H1 (cell line): ENCODE measurements around the gene RESP18. TPM values are rescaled to one million over a fixed set of nuclear protein-coding genes. Genes with fewer than 3 reads are reported as not detected.

Experiments used
- CTCF ChIA-PET: fragments of 300-600 bp; sonication (Branson Sonifier 250); formaldehyde crosslinking; loops from one replicate; lab custom pipeline; 2021; ENCODE audit not compliant: partially characterized antibody; lab: Charles Lee
- POLR2A ChIA-PET: fragments of 300-600 bp; sonication (Branson Sonifier 250); formaldehyde crosslinking; loops from one replicate; lab custom pipeline; 2021; ENCODE audit warnings: inconsistent platforms; ENCODE audit not compliant: partially characterized antibody; lab: Charles Lee
- DNase-seq, 2 experiments: peaks; one replicate each; pipeline versions ENCODE4 v3.0.0 to v3.0.0-alpha.2; 2010 to 2022; ENCODE audit warnings: low spot score in 2 of 2, low read depth in 1 of 2, mixed read lengths in 1 of 2
- FAIRE-seq: peaks from 2 replicates; lab custom pipeline; 2011; peaks lifted over from hg19 to GRCh38; lab: Jason Lieb, UNC
- H2AFZ ChIP-seq: 2 replicates; pipeline ENCODE4 v1.8.1; 2012; ENCODE audit warnings: low read length, inconsistent platforms
- H2AK5ac ChIP-seq: 2 replicates; pipeline ENCODE4 v1.6.1; 2013; ENCODE audit warnings: low read depth, low read length
- H2BK120ac ChIP-seq: replicated peaks from 2 replicates; pipeline ENCODE3; 2013; ENCODE audit warnings: low read depth, low read length, inconsistent platforms
- H2BK12ac ChIP-seq: 2 replicates; pipeline ENCODE4 v1.6.1; 2013; ENCODE audit warnings: low read depth, low read length
- H2BK15ac ChIP-seq: 2 replicates; pipeline ENCODE4 v1.6.1; 2013; ENCODE audit warnings: low read length
- H2BK20ac ChIP-seq: 2 replicates; pipeline ENCODE4 v1.6.1; 2013; ENCODE audit warnings: low read length
- H2BK5ac ChIP-seq: 2 replicates; pipeline ENCODE4 v1.6.1; 2013; ENCODE audit warnings: low read depth, low read length
- H3K14ac ChIP-seq: 2 replicates; pipeline ENCODE4 v1.6.1; 2013; ENCODE audit warnings: inconsistent platforms; ENCODE audit not compliant: insufficient read length
- H3K18ac ChIP-seq: 2 replicates; pipeline ENCODE4 v1.6.1; 2013; ENCODE audit warnings: low read length; ENCODE audit errors: extremely low read depth
- H3K23ac ChIP-seq: 2 replicates; pipeline ENCODE4 v1.6.1; 2013; ENCODE audit warnings: inconsistent platforms; ENCODE audit not compliant: insufficient read length
- H3K23me2 ChIP-seq: 2 replicates; pipeline ENCODE4 v1.6.1; 2013; ENCODE audit warnings: low read depth, low read length
- H3K27ac ChIP-seq: 2 replicates; pipeline ENCODE4 v1.6.1; 2011; ENCODE audit warnings: low read depth, low read length, inconsistent platforms
- H3K27me3 ChIP-seq, 4 experiments: replicated peaks in 1 of 4; 1 replicate in 1 of 4; 2 replicates in 3 of 4; pipeline versions ENCODE4 v1.6.1 to v1.8.1; 2011 to 2013; ENCODE audit warnings: low read length in 3 of 4, mild to moderate bottlenecking in 3 of 4, inconsistent platforms in 2 of 4, mixed read lengths in 2 of 4, moderate library complexity in 1 of 4; ENCODE audit not compliant: control insufficient read depth in 3 of 4, insufficient read depth in 3 of 4; ENCODE audit errors: extremely low read depth in 1 of 4
- H3K36me3 ChIP-seq, 4 experiments: 2 replicates each; pipeline versions ENCODE4 v1.6.1 to v1.8.1; 2011 to 2013; ENCODE audit warnings: mild to moderate bottlenecking in 4 of 4, low read length in 3 of 4, moderate library complexity in 2 of 4, control low read depth in 1 of 4, inconsistent platforms in 1 of 4; ENCODE audit not compliant: insufficient read depth in 4 of 4, control insufficient read depth in 2 of 4
- H3K4ac ChIP-seq: replicated peaks from 2 replicates; pipeline ENCODE3; 2013; ENCODE audit warnings: low read length, low read depth, mixed read lengths, inconsistent platforms; ENCODE audit not compliant: insufficient read length
- H3K4me1 ChIP-seq, 4 experiments: replicated peaks in 1 of 4; 1 replicate in 1 of 4; 2 replicates in 3 of 4; pipeline versions ENCODE4 v1.6.1 to v1.8.1; 2011 to 2013; ENCODE audit warnings: low read length in 3 of 4, inconsistent platforms in 2 of 4, mixed read lengths in 1 of 4; ENCODE audit not compliant: insufficient read depth in 4 of 4, control insufficient read depth in 3 of 4
- H3K4me2 ChIP-seq, 2 experiments: 2 replicates each; pipeline versions ENCODE4 v1.6.1 to v1.8.1; 2011 to 2013; ENCODE audit warnings: low read depth in 2 of 2, low read length in 2 of 2, control low read depth in 1 of 2, inconsistent platforms in 1 of 2, mild to moderate bottlenecking in 1 of 2; ENCODE audit not compliant: insufficient read depth in 1 of 2
- H3K4me3 ChIP-seq, 4 experiments: fragments of 200-600, 300-600 bp in 1 of 4; sonication (generic), shearing (Covaris generic), sonication (Bioruptor Twin) in 1 of 4; 2 replicates each; pipeline versions ENCODE4 v1.5.1 to v1.8.1; 2011 to 2016; ENCODE audit warnings: low read length in 4 of 4, low read depth in 3 of 4, control low read depth in 2 of 4, inconsistent platforms in 2 of 4, mild to moderate bottlenecking in 2 of 4, mixed read lengths in 1 of 4, moderate library complexity in 1 of 4; ENCODE audit not compliant: insufficient read depth in 2 of 4; ENCODE audit errors: extremely low read depth in 1 of 4
- H3K56ac ChIP-seq: replicated peaks from 2 replicates; pipeline ENCODE3; 2013; ENCODE audit warnings: low read depth, mild to moderate bottlenecking, mixed read lengths, low read length, inconsistent platforms; ENCODE audit not compliant: insufficient read length
- H3K79me1 ChIP-seq: 2 replicates; pipeline ENCODE4 v1.6.1; 2013; ENCODE audit warnings: low read depth, low read length, control low read depth
- H3K79me2 ChIP-seq, 2 experiments: 2 replicates each; pipeline versions ENCODE4 v1.6.1 to v1.8.1; 2012 to 2013; ENCODE audit warnings: low read length in 2 of 2, mild to moderate bottlenecking in 2 of 2, inconsistent platforms in 1 of 2; ENCODE audit not compliant: insufficient read depth in 2 of 2, control insufficient read depth in 1 of 2
- H3K9ac ChIP-seq, 4 experiments: replicated peaks in 1 of 4; 1 replicate in 1 of 4; 2 replicates in 3 of 4; pipeline versions ENCODE4 v1.6.1 to v1.8.1; 2011 to 2013; ENCODE audit warnings: low read depth in 3 of 4, low read length in 3 of 4, control low read depth in 2 of 4, mild to moderate bottlenecking in 2 of 4, moderate library complexity in 2 of 4, inconsistent platforms in 1 of 4; ENCODE audit errors: extremely low read depth in 1 of 4
- H3K9me3 ChIP-seq, 2 experiments: 2 replicates each; pipeline versions ENCODE4 v1.6.1 to v1.8.1; 2012 to 2013; ENCODE audit warnings: mild to moderate bottlenecking in 2 of 2, moderate library complexity in 2 of 2, control low read depth in 1 of 2, inconsistent platforms in 1 of 2, low read depth in 1 of 2, low read length in 1 of 2, mixed read lengths in 1 of 2; ENCODE audit not compliant: insufficient read depth in 2 of 2
- H4K20me1 ChIP-seq, 2 experiments: replicated peaks in 1 of 2; 2 replicates each; pipeline versions ENCODE3 to v1.8.1; 2011 to 2013; ENCODE audit warnings: inconsistent platforms in 2 of 2, low read length in 2 of 2, mild to moderate bottlenecking in 1 of 2; ENCODE audit not compliant: insufficient read depth in 2 of 2, control insufficient read depth in 1 of 2
- H4K5ac ChIP-seq: 2 replicates; pipeline ENCODE4 v1.6.1; 2013; ENCODE audit warnings: low read length, low read depth, mixed read lengths, inconsistent platforms; ENCODE audit not compliant: insufficient read length
- H4K8ac ChIP-seq: 2 replicates; pipeline ENCODE4 v1.8.0; 2013; ENCODE audit warnings: mild to moderate bottlenecking, moderate library complexity, low read length, inconsistent platforms; ENCODE audit not compliant: insufficient read depth; ENCODE audit errors: extremely low read depth
- H4K91ac ChIP-seq: replicated peaks from 2 replicates; pipeline ENCODE3; 2013; ENCODE audit warnings: low read length, mixed read lengths, inconsistent platforms; ENCODE audit not compliant: insufficient read length
- TAF7 ChIP-seq: optimal IDR thresholded peaks from 2 replicates; pipeline ENCODE3; 2011; ENCODE audit warnings: low read depth, mild to moderate bottlenecking, inconsistent platforms, low read length, moderate library complexity, borderline replicate concordance
- TEAD4 ChIP-seq: IDR thresholded peaks from 2 replicates; pipeline ENCODE4 v1.6.1; 2012; ENCODE audit warnings: low read depth, low read length, inconsistent platforms, mixed read lengths
- WGBS, 2 experiments: shearing (Covaris generic) in 1 of 2; methylation state at CpG; one replicate each; pipeline versions ENCODE4 v1.1.6 to v1.1.7; 2013 to 2015; ENCODE audit warnings: low lambda C conversion rate in 2 of 2, mixed read lengths in 2 of 2, inconsistent platforms in 1 of 2, low coverage in 1 of 2, missing lambda C conversion rate in 1 of 2; ENCODE audit not compliant: insufficient replicate concordance in 2 of 2, insufficient coverage in 1 of 2, insufficient read length in 1 of 2; ENCODE audit errors: extremely low coverage in 1 of 2, missing lambda C conversion rate in 1 of 2; 5-methylcytosine and 5-hydroxymethylcytosine counted together
- long read RNA-seq, 2 experiments: library from RNA in 1 of 2; library from capped mRNA in 1 of 2; stranded (forward); transcript quantifications; one replicate each; pipeline ENCODE4 v2.0.0, GENCODE V29; 2021; ENCODE audit warnings: inconsistent platforms in 1 of 2
- polyA minus RNA-seq, 3 experiments: library from RNA; depleted of rRNA, polyadenylated mRNA; stranded (reverse); fragments of >200 nt; gene quantifications; 1 replicate in 2 of 3; 2 replicates in 1 of 3; pipeline ENCODE4 v1.2.3, GENCODE V29; 2011
- polyA plus RNA-seq, 7 experiments: library from polyadenylated mRNA; depleted of rRNA in 3 of 7; stranded (reverse) in 5 of 7; unstranded in 2 of 7; fragments of >200 nt in 5 of 7; fragments of 200-250 nt in 2 of 7; gene quantifications; 1 replicate in 5 of 7; 2 replicates in 1 of 7; 4 replicates in 1 of 7; pipeline versions ENCODE4 v1.2.1 to v1.2.3, GENCODE V29; 2011 to 2013; ENCODE audit warnings: missing spikeins in 2 of 7, mixed read lengths in 2 of 7
- total RNA-seq: library from RNA; stranded (reverse); fragmentation: NEBNext Ultra II Directional; extraction: Animal tissue kit (Norgen Biotek cat#: 25700); gene quantifications from 2 replicates; pipeline ENCODE4 v1.2.1, GENCODE V29; 2021

RESP18 gene
- total RNA-seq (not detected in 2 replicates), polyA plus RNA-seq (2011; rRNA removed) (0.11 TPM in 1 of 2 replicates, not detected in the other), polyA minus RNA-seq (2011; rRNA and poly(A)+ RNA removed) (0.35 TPM in 1 of 2 replicates, not detected in the other)
- polyA plus RNA-seq (2011; cell fraction: cytosol; rRNA removed): 0.10 TPM
- not detected for polyA plus RNA-seq (2011; cell fraction: nucleus; rRNA removed)
- not detected in 4 replicates for polyA plus RNA-seq (2012, experiment 1 of 2)
- not detected for polyA plus RNA-seq (2012, experiment 2 of 2)
- polyA plus RNA-seq (2013, experiment 1 of 2): not detected
- polyA plus RNA-seq (2013, experiment 2 of 2): not detected
- polyA minus RNA-seq (2011; cell fraction: cytosol; rRNA and poly(A)+ RNA removed): not detected
- not detected for polyA minus RNA-seq (2011; cell fraction: nucleus; rRNA and poly(A)+ RNA removed)
- long read RNA-seq, experiment 1: 0 reads
- long read RNA-seq, experiment 2: 0 reads

- peak within 1 kb of the TSS in 1 of 4 experiments; percentile 38; a peak in 2 of 8 replicates for H3K4me3 ChIP-seq
- TF ChIP-seq TAF7 (no peak), TEAD4 (peak; percentile 56; the same call in 1 of the 2 replicates)
- H4K8ac ChIP-seq: no peak within 1 kb of the TSS
- H2BK5ac ChIP-seq: no peak within 1 kb of the TSS
- H3K9me3 ChIP-seq: no peaks in the 10 kb centered on the region
- H4K91ac ChIP-seq: no peak within 1 kb of the TSS
- H3K27me3 ChIP-seq: peaks cover 11 to 37% (median 24%) of the 10 kb centered on the region in 4 experiments
- no peaks in the 10 kb centered on the region for H3K79me1 ChIP-seq
- H4K20me1 ChIP-seq: no peaks in the 10 kb centered on the region
- no peak within 1 kb of the TSS for H2BK12ac ChIP-seq
- no peak within 1 kb of the TSS for H3K27ac ChIP-seq
- no peaks in the 10 kb centered on the region for H3K36me3 ChIP-seq
- FAIRE-seq (no peak), DNase-seq (no peak)
- no peak within 1 kb of the TSS for H3K9ac ChIP-seq
- H3K4ac ChIP-seq: no peak within 1 kb of the TSS
- H2AFZ ChIP-seq: no peak within 1 kb of the TSS
- no peak within 1 kb of the TSS for H3K14ac ChIP-seq
- ChIA-PET POLR2A (interaction anchor here (0.8 to 1.5 kb wide), 2 partner anchors 25 to 37 kb away, joined by 3 read pairs; no protein-coding TSS in a partner anchor), CTCF (interaction anchor here (0.6 to 8.2 kb wide), 6 partner anchors 10 to 64 kb away, joined by 3 to 91 read pairs (median 3); no protein-coding TSS in a partner anchor)
- no peak within 1 kb of the TSS for H3K23ac ChIP-seq
- 36% methylated on average over 21 of the region's 24 CpGs; no CpG with 5 or more reads in 1 of the 2 experiments for WGBS, 2 experiments
- no peaks in the 10 kb centered on the region for H3K79me2 ChIP-seq
- no peak within 1 kb of the TSS for H4K5ac ChIP-seq
- H3K23me2 ChIP-seq: peaks cover 2% of the 10 kb centered on the region; the same call in 1 of the 2 replicates
- H2BK20ac ChIP-seq: no peak within 1 kb of the TSS
- H3K4me1 ChIP-seq: peaks cover 0 to 3% (median 1%) of the 10 kb centered on the region in 4 experiments; a peak in 5 of 7 replicates
- H3K56ac ChIP-seq: no peak within 1 kb of the TSS
- H2BK120ac ChIP-seq: no peak within 1 kb of the TSS
- H2BK15ac ChIP-seq: no peak within 1 kb of the TSS
- H3K4me2 ChIP-seq: peak within 1 kb of the TSS; percentile 31 to 62
- H3K18ac ChIP-seq: no peak within 1 kb of the TSS
- no peak within 1 kb of the TSS for H2AK5ac ChIP-seq
These were observed at the start of gene RESP18 for GRCh38 chr2:219332542-219332941. Gene RESP18 (minus strand): TSS chr2:219332744.
